Measurements from ENCODE around the gene FRMD5. TPM values are rescaled to one million over a fixed set of nuclear protein-coding genes. Genes with fewer than 3 reads are reported as not detected.

FRMD5 gene
- total RNA-seq, 1 experiment from 2014 or later = 0.98 TPM

DNA sequence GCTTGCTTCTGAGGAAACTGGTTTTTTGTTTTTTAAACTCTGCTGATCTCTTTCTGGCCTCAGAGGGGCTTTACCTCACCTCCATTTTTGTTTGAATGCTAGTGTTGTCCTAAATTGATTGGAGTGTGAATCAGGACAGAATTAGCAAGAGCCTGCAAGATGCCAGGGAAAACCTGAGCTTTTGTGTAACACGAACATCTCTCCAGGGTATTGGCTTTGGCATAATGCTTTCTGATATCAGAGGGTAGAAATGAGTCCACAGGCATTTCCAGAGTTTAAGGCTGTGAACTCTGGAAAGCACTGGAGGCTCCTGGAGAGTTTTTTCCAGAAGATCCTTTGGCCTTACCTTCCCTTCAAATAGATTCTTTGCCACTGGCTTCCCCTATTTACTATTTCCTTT is 281.1 kb downstream of the FRMD5 start:
- H3K4me3 Mint-ChIP-seq (ENCODE audit: unreplicated experiment) = no peak overlapping the region
- H3K27me3 Mint-ChIP-seq (ENCODE audit: insufficient read depth, unreplicated experiment) = no peaks in the 10 kb centered on the region
- intact Hi-C loops (cut with micrococcal nuclease) = no loop called here
- no peaks in the 10 kb centered on the region for H3K9me3 Mint-ChIP-seq (ENCODE audit: unreplicated experiment)
- CTCF ChIA-PET = interaction anchor here (0.7 to 1.2 kb wide), 5 partner anchors 10 to 152 kb away, joined by 3 to 6 read pairs (median 4); no protein-coding TSS in a partner anchor
- no peak for DNase-seq (ENCODE audit: unreplicated experiment)
- H3K4me1 Mint-ChIP-seq (ENCODE audit: insufficient read depth, unreplicated experiment) = peaks cover 13% of the 10 kb centered on the region
- TF ChIP-seq, protein P1, sequence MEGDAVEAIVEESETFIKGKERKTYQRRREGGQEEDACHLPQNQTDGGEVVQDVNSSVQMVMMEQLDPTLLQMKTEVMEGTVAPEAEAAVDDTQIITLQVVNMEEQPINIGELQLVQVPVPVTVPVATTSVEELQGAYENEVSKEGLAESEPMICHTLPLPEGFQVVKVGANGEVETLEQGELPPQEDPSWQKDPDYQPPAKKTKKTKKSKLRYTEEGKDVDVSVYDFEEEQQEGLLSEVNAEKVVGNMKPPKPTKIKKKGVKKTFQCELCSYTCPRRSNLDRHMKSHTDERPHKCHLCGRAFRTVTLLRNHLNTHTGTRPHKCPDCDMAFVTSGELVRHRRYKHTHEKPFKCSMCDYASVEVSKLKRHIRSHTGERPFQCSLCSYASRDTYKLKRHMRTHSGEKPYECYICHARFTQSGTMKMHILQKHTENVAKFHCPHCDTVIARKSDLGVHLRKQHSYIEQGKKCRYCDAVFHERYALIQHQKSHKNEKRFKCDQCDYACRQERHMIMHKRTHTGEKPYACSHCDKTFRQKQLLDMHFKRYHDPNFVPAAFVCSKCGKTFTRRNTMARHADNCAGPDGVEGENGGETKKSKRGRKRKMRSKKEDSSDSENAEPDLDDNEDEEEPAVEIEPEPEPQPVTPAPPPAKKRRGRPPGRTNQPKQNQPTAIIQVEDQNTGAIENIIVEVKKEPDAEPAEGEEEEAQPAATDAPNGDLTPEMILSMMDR (IDR thresholded peaks at IDR 0.05; ENCODE audit: unreplicated experiment) = no peak
- H3K27ac Mint-ChIP-seq (ENCODE audit: low read depth, unreplicated experiment) = no peak overlapping the region
- no peaks in the 10 kb centered on the region for H3K36me3 Mint-ChIP-seq (ENCODE audit: insufficient read depth, unreplicated experiment)
- BruUV-seq (replicated peaks) = no TSS peak
- POLR2A ChIA-PET = interaction anchor here (0.8 to 1.0 kb wide), 2 partner anchors 33 to 374 kb away, joined by 3 to 4 read pairs; partner anchors contain the start of gene GOLM2

DNA sequence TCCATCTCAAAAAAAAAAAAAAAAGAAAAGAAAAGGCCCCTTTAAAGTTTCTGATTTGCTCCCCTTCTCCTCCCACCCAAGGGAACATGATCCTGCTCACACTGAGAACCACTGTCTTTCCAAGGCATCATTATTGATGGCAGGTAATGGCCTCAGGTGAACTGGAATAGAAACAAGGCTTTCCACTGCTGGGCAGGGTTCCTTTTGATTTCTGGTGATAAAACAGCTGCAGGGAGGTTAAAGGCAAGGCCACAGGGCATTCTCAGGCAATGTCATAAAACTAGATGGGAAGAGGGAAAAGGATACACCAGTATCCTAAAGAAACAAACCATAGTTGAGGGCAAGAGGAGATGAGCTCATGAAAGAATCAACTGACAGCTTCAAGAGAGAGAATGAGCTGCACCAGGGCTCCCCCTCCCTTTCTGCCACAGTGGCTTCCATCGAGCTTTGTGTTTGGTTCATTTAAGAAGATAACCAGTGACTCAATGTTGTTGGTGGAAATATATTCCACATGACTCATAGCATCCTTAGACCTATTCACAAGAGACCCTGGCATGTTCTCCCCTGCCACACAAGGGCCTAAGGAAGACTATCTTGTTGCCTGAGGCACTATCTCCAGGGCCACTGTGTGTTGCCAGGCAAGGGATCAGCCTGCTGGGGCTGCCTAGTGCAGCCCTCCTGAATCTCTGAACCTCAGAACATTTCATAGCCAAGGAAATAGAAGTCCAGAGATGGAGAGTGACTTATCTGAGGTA is 281.9 kb downstream of the FRMD5 start:
- DNase-seq (ENCODE audit: unreplicated experiment) = peak; percentile 82
- ChIA-PET POLR2A (interaction anchor here (0.7 to 1.0 kb wide), 4 partner anchors 9 to 809 kb away, joined by 3 to 4 read pairs (median 4); partner anchors contain the start of gene GOLM2), CTCF (interaction anchor here (0.6 to 1.2 kb wide), 6 partner anchors 8 to 154 kb away, joined by 3 to 5 read pairs (median 3); no protein-coding TSS in a partner anchor)
- TF ChIP-seq, protein P1 (IDR thresholded peaks at IDR 0.05; ENCODE audit: unreplicated experiment) = no peak
- Mint-ChIP-seq H3K4me3 (ENCODE audit: unreplicated experiment) (no peak overlapping the region), H3K27me3 (ENCODE audit: insufficient read depth, unreplicated experiment) (no peaks in the 10 kb centered on the region), H3K27ac (ENCODE audit: low read depth, unreplicated experiment) (no peak overlapping the region), H3K36me3 (ENCODE audit: insufficient read depth, unreplicated experiment) (no peaks in the 10 kb centered on the region), H3K9me3 (ENCODE audit: unreplicated experiment) (no peaks in the 10 kb centered on the region), H3K4me1 (ENCODE audit: insufficient read depth, unreplicated experiment) (peaks cover 13% of the 10 kb centered on the region)
- no TSS peak for BruUV-seq (replicated peaks)
- intact Hi-C loops (cut with micrococcal nuclease) = no loop called here

DNA sequence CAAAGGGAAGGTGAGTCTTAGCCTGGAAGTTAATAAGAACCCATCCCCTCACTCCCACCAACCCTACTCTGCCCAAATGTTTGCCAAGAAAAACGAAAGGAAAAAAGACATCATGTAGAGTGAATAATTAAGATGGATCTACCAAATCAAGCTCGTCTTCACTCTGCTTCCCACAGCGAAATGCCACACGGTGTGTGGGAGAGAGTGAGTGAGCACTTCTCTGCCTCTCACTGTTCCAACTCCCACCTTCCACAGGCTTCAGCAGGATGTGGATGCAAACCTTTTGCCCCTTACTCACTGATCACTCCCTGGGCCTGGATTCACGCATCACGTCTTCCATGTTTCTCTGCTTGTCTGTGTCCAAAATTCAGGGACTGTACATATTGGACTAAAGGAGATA is 282.9 kb downstream of the FRMD5 start:
- no peak overlapping the region for H3K27ac Mint-ChIP-seq (ENCODE audit: low read depth, unreplicated experiment)
- intact Hi-C loops (cut with micrococcal nuclease) = no loop called here

DNA sequence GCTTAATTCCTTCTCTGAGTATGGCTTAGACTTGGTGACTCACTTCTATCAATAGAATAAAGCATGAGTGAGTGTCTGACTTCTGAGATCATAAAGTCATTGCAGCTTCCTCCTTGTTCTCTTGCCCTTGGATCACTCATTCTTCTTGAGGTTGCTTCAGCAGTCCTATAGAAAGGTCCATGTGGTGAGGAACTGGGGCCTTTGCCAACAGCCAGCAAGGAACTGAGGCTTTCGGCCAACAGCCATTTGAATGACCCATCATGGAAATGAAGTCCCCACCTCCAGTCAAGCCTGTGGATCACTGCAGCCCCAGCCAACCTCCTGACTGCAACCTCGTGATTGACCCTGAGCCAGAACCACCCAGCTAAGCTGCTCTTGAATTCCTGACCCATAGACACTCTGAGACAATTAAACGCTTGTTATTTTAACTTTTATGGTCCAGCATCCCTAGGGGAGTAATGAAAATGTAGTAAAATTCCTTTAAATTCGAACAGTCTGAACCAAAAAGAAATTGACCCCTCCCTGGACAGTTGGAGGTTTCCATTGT is 283.8 kb downstream of the FRMD5 start:
- H3K27ac Mint-ChIP-seq (ENCODE audit: low read depth, unreplicated experiment) = no peak overlapping the region
- DNase-seq (ENCODE audit: unreplicated experiment) = peak; percentile 59
- no peak overlapping the region for H3K4me3 Mint-ChIP-seq (ENCODE audit: unreplicated experiment)
- ChIA-PET CTCF (interaction anchor here (0.6 to 1.9 kb wide), 2 partner anchors 155 to 371 kb away, joined by 4 to 7 read pairs; no protein-coding TSS in a partner anchor), POLR2A (no interaction called here)
- H3K27me3 Mint-ChIP-seq (ENCODE audit: insufficient read depth, unreplicated experiment) = no peaks in the 10 kb centered on the region
- no peaks in the 10 kb centered on the region for H3K36me3 Mint-ChIP-seq (ENCODE audit: insufficient read depth, unreplicated experiment)
- TF ChIP-seq, protein P1 (IDR thresholded peaks at IDR 0.05; ENCODE audit: unreplicated experiment) = no peak
- intact Hi-C loops (cut with micrococcal nuclease) = no loop called here
- peaks cover 13% of the 10 kb centered on the region for H3K4me1 Mint-ChIP-seq (ENCODE audit: insufficient read depth, unreplicated experiment)
- H3K9me3 Mint-ChIP-seq (ENCODE audit: unreplicated experiment) = no peaks in the 10 kb centered on the region
- BruUV-seq (replicated peaks) = no TSS peak

More for the DNA sequence above, 282.9 kb downstream of the FRMD5 start:
- Mint-ChIP-seq H3K27me3 (ENCODE audit: insufficient read depth, unreplicated experiment) (no peaks in the 10 kb centered on the region), H3K4me3 (ENCODE audit: unreplicated experiment) (no peak overlapping the region), H3K4me1 (ENCODE audit: insufficient read depth, unreplicated experiment) (peaks cover 13% of the 10 kb centered on the region), H3K36me3 (ENCODE audit: insufficient read depth, unreplicated experiment) (no peaks in the 10 kb centered on the region), H3K9me3 (ENCODE audit: unreplicated experiment) (no peaks in the 10 kb centered on the region)
- TF ChIP-seq, protein P1 (IDR thresholded peaks at IDR 0.05; ENCODE audit: unreplicated experiment) = no peak
- no peak for DNase-seq (ENCODE audit: unreplicated experiment)
- BruUV-seq (replicated peaks) = no TSS peak
- ChIA-PET POLR2A (no interaction called here), CTCF (interaction anchor here (0.6 to 1.0 kb wide), 3 partner anchors 8 to 434 kb away, joined by 3 read pairs; no protein-coding TSS in a partner anchor)

Data from MCF 10A (cell line).